SU-DHL-6 (cell line): ENCODE data around the gene SMIM21.

Source experiments
- CTCF ChIP-seq: fragments of 200-600 bp; sonication (generic); IDR thresholded peaks from one replicate; pipeline ENCODE4 v1.5.1; 2017; ENCODE audit warnings: antibody characterized with exemption, mild to moderate bottlenecking, low read length, moderate library complexity; ENCODE audit not compliant: insufficient read depth, poor library complexity, severe bottlenecking
- EZH2phosphoT487 ChIP-seq: fragments of 200-600 bp; sonication (generic), shearing (Covaris generic); conservative IDR thresholded peaks from 2 replicates; pipeline ENCODE4 v1.6.1; 2018; ENCODE audit warnings: mild to moderate bottlenecking, antibody characterized with exemption, low read length, moderate library complexity, mixed read lengths

GRCh38 chr18:75395137-75395536 is 32.4 kb downstream of the SMIM21 start:
- TF ChIP-seq CTCF = no peak
- no peak for TF ChIP-seq EZH2phosphoT487
